GM19372 (cell line): ENCODE data around the gene PBX1.

Experiments
- ATAC-seq: cut with Tn5 transposase; IDR thresholded peaks from one replicate; pipeline ENCODE4 v1.9.1; 2021; ENCODE audit warnings: mild to moderate bottlenecking, low read depth, moderate library complexity; ENCODE audit not compliant: unreplicated experiment

Gene PBX1

DNA sequence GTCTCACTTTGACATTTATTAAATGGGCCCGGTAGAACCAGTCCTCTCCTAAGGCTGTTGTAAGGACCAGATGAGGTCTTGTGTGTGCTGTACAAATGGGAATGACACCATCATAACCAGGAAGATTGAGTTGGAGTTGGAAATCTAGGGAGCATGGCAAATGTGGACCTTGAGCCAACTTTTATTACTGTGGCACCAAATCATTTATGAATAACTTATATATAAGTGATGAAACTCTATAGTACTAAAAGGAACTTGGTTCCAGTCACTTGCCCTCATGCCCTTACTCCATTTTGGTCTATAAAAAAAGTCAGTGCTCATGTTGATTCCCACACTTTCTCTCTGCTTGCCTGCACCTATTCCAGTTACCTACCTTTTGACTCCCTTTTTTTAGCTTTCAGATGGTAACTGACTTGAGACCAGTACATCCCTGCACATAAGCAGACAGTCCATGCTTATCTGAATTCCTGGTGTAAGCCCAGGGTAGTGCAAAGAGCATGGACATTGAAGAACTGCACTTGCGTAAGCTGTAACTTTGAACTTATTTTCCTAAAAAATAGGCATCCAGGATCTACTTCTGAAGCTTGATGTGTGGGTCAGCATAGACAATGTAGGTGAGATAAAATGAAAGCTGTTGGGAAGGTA lies 210.6 kb downstream of the PBX1 start:
- no peak for ATAC-seq

DNA sequence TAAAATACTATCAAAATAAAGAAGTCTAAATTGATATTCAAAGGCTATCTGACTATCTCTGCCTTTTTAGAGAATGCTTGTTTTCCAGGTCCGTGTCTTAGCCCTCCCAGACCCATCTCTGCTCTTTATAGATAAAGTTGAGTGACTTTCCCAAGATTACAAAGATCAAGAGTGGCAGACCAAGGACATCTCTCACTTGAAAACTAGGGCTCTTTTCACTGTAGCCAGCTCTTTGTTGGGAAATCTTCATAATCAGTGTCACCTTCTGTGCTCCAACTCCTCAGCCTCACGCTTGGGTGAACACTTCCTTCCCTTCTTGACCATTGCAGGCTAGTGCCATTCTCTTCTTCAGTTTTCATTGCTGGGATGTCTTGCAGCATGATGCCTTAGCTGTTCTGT lies 211.1 kb downstream of the PBX1 start:
- ATAC-seq: no peak

DNA sequence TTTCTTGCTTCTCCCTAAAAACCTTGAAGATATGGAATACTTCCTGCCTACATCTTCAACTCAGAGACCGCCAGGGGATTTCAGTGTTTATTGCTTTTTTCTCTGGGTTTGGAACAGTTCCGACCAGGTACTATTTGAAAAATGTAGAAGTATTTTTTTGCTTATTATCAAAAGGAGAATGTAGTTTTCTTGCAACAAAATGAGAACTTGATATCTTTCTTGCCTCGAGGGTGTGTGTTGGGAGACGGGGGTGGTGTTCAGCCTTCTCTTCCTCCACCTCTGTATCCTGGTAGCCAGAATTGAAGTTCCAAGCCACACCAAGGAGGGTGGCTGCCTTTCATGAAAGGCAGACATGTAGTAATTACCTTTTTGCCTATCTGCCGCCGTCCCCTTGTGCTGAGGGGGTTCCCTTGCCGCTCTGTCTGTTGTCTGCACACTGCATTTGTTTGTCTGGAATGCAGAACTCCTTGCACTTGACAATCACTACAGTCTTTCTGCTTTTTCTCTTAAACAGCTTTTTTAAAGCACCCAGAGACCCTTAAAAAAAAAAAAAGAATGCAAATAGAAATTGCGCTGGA lies 212.1 kb downstream of the PBX1 start:
- no peak for ATAC-seq

GRCh38 chr1:164771619-164772361 lies 212.8 kb downstream of the PBX1 start:
- ATAC-seq: no peak

DNA sequence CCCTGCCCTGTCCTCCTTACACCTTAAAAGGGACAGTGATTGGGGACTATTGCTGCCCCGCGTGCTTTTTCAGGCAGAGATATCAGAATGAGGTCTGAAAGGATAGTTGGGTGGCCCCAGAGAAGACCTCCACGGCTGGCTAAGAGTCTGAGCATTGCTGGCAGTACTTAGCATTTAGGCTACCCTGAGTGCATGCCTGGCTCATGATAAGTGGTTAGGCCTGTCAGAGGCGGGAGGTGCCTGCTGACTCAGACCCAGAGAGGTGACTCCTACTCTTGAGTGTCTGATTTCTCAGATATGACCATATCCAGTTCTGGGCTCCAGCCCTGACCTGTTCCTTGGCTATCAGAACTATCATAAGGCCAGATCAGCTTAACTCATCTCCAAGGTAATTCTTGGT lies 213.7 kb downstream of the PBX1 start:
- ATAC-seq: no peak

DNA sequence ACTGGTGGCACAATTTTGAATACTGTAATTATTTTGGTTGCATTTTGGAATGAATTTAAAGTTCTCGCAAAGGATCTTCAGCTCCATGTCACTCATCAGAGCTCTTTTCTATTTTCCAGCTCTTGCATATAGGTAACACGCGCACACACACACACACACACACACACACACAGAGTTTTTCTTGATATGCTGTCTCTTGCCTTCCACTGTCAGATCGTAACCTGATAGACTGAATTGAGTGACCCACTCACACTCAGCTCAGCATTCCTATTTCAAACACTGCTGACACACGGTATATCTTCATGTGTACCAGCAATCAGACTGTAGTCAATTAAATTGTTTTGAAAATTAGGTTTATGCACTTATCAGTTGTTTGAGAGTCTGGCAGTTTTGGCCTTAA lies 214.1 kb downstream of the PBX1 start:
- no peak for ATAC-seq

DNA sequence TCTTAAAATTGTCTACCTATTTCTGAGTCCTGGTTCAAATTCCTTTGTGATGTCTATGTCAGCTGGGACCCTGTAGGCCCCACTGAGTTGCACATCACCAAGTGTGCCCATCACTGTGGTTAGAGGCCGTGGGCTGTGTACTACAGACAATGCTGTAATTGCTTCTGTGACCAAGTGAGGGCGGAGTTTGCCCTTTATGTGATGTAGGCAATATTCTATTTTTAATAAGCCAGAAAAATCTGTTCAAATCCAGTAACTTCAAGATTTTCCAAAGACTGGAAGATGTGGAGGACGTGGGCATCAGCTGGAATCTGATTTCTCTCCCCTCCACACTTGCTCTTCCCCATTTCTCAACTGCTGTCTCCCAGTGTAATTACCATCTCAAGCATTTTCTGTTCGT lies 215.4 kb downstream of the PBX1 start:
- no peak for ATAC-seq

DNA sequence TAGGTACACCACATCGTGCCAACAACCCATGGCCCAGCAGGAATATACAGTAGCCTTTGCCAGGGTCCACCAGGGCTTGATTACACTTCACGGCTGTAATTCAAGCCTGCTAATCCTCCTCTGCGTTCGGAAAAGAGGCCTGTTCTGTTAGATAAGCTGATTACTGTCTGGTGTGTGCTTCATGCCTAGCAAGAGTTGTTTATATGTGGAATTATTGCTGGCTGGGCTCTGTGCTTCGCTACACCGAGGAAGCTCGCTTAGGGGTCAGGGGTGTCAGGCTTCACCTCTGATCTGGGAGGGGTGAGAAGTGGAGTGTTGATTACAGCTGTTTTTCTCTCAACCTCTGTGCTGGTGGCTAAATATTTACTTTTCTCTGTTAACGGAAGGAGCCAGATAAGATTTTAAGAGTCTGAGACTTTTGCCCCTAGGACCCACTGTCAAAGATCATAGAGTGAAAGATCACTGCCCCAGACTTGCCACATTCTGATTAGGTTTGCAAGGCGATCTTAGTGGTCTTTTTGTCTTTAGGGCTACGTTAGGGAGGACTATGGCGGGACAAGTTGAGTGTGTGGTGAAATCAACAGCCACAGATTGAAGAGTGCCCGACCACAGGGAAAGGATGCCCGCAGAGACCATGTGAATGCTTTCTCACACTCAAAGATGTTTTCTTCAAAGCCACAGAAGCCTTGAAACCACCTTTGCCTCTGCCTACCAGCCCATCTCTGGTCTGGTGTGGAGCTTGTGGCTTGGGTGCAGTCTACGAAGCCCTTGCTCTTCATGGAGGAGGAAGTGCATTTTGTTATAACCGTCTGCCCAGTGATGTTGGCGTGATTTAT lies 216.1 kb downstream of the PBX1 start:
- no peak for ATAC-seq

- no peak for ATAC-seq
Observed at GRCh38 chr1:164777518-164777917, 218.5 kb downstream of the PBX1 start.

GRCh38 chr1:164779376-164779775 lies 220.4 kb downstream of the PBX1 start:
- no peak for ATAC-seq

GRCh38 chr1:164780111-164780812 lies 221.3 kb downstream of the PBX1 start:
- ATAC-seq: no peak

DNA sequence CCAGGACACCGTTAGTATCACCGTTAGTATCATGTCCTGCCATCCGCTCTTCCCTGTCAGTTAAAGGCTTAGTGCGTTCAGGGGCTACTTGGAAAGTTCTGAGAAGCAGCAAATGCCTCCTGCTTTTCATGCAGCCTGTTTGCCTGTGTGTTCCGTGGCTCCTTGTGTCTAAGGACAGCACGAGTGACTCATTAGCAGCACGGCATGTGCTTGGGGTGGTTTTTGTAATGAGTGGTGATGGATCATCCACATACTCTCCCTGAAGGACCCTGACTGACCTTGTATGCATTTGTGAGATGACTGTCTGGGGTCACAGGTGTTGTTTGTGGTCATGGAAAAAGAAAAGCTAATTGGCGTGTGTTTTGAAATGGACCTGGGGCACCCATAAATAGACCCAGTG lies 221.9 kb downstream of the PBX1 start:
- ATAC-seq: no peak

DNA sequence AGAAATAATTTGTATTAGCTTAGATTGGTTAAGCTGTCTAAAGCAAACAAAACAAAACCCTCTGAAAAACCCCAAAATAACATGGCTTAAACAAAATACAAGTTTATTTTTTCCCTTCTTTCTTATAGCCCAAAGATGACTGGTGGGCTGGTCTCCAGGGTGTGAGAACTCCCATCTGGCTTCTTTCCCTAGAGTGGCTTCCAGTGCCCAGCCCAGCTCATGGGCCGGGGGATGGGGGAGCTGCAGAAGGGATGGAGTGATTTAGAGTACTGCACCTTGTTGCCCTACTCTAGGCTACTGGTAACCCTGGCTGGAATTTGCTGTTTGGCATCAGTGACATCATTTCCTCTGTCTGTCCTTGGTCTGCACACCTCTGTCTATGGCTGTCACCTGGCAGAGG lies 223.0 kb downstream of the PBX1 start:
- ATAC-seq: no peak

DNA sequence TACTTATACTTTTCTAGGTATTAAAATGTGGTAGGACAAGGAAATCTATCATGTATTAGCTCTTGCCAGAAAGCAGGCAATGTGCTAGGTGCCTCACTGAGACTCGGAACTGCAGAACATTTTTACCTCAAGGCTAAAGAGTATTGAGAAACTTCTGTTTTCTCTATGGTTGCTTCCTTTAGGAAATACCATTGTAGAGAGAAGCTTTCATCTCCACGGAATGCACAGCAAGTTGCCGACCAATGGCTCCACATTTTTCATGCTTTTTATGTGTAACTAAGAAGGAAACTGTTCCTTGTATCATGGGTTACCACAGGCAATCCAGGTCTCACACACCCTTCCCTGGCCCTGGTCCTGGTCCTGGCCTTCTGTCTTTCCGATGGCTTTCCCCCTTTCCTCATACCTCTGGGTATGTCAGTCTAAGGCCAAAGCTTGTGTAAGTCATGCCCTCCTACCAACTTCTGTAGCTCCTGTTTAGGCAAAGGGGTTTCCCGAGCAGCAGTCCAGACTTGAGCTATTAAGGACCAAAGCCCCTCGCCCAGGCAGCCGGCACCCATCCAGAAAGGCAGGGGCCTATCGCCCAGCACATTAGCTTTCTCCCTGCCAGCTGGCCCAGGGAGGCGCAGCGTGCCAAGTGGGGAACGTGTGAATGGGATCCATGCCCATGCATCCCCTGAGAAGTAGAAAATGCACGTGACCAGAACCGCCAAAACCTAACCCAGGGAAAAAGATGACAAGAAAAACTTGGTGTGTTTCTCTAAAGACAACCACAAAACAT lies 225.0 kb downstream of the PBX1 start:
- ATAC-seq: no peak

DNA sequence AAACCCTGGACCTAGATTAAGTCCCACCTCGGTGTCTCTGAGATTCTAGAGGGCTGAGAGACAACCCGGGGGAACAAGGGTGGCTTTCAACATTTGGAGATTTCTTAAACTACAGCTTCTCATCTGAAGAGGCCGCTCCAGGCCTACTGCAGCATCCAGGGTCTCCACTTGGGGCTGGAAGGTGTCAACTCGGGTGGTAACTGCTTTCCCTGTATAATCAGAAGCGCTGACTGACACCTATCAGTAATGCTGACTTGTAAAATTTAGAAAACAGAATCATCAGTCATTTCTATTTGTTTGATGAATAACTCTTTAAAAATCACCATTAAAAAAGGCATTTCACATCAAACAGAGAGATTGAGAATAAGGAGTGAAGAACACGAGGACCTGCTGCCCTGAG lies 226.0 kb downstream of the PBX1 start:
- no peak for ATAC-seq

GRCh38 chr1:164785841-164786534 lies 227.0 kb downstream of the PBX1 start:
- no peak for ATAC-seq

- ATAC-seq: peak; percentile 92
Observed at GRCh38 chr1:164786980-164787833, 228.2 kb downstream of the PBX1 start.

GRCh38 chr1:164787834-164788231 lies 228.8 kb downstream of the PBX1 start:
- ATAC-seq: no peak
